ENCODE measurements around the gene TRA2A. TPM values are rescaled to one million over a fixed set of nuclear protein-coding genes. Genes with fewer than 3 reads are reported as not detected.

Gene TRA2A
- polyA plus RNA-seq (2013, experiment 1 of 2): 87.6 TPM
- 88.6 TPM for polyA plus RNA-seq (2013, experiment 2 of 2)

DNA sequence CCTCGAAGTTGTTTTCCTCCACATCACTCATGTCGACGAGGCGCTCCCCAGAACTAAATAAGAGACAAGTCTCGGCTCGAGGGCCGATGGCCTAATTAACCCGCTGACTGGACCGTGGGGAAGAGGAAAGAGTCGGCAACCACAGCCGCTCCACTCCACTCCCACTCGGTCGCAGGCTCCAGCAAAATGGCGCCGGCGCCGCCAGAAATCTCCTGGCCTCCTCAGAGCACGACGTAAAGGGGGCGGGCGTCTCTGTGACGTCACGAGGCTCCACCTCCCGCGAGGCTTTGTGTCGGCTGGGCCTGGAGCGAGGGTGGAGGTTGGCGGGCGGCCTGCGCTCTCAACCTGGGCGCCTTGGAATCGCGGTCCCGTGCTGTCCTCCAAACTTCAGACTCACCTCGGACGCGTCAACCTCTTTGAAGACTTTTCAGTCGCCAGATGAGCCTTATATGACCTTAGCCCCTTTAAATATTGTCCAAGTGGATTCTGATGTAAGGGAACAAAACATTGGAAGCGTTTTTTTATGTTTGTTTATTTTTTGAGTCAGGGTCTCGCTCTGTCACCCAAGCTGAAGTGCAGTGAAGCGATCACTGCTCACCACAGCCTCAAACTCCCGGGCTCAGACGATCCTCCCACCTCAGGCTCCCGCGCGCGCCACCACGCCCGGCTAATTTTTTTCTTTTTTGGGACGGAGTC, at the start of gene TRA2A:
TRA2A (minus strand) TSS at position 188 of the 696 bp plus-strand sequence; CDS start at position 31, 157 bp downstream.
- Histone ChIP-seq H3K27me3 (ENCODE audit: insufficient read depth, low read length) (no peaks in the 10 kb centered on the region), H3K4me1 (ENCODE audit: insufficient read depth, low read length) (peaks cover 34% of the 10 kb centered on the region), H3K9me3 (ENCODE audit: insufficient read depth, low read depth, low read length) (no peaks in the 10 kb centered on the region), H3K36me3 (ENCODE audit: insufficient read depth, low read length) (peaks cover 3% of the 10 kb centered on the region; the same call in 1 of the 2 replicates), H3K27ac (ENCODE audit: low read depth, low read length) (peak within 1 kb of the TSS; percentile 98), H3K9ac (ENCODE audit: low read depth, low read length) (peak within 1 kb of the TSS; percentile 100), H3K4me3 (ENCODE audit: low read length) (peak within 1 kb of the TSS; percentile 98)
- 14% methylated on average over 50 of the region's 50 CpGs for WGBS

- Histone ChIP-seq H3K4me3 (ENCODE audit: low read length) (no peak overlapping the region), H3K36me3 (ENCODE audit: insufficient read depth, low read length) (no peaks in the 10 kb centered on the region), H3K9ac (ENCODE audit: low read depth, low read length) (no peak overlapping the region), H3K27me3 (ENCODE audit: insufficient read depth, low read length) (no peaks in the 10 kb centered on the region), H3K27ac (ENCODE audit: low read depth, low read length) (no peak overlapping the region; the same call in 1 of the 2 replicates), H3K4me1 (ENCODE audit: insufficient read depth, low read length) (peaks cover 5% of the 10 kb centered on the region; the same call in 1 of the 2 replicates), H3K9me3 (ENCODE audit: insufficient read depth, low read depth, low read length) (no peaks in the 10 kb centered on the region)
- 62% methylated on average over 5 of the region's 5 CpGs for WGBS
Observed at GRCh38 chr7:23570592-23571200, 38.9 kb upstream of the TRA2A start.

DNA sequence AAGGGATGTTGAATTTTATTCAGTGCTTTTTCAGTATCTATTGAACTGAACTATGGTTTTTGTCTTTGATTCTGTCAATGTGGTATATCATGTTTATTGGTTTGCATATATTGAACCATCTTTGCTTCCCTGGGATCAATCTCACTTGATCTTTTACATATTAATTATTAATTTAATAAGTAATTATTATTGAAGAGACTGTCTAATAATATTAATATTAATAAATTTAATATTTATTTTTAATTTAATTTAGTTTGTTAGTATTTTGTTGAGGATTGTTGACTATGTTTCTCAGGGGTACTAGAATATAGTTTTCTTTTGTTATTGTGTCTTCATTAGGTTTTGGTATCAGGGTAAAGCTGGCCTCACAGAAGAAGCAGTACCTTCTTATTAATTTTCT, 26.5 kb upstream of the TRA2A start:
- Histone ChIP-seq H3K4me3 (ENCODE audit: low read length) (no peak overlapping the region), H3K27me3 (ENCODE audit: insufficient read depth, low read length) (no peaks in the 10 kb centered on the region), H3K4me1 (ENCODE audit: insufficient read depth, low read length) (no peaks in the 10 kb centered on the region), H3K9ac (ENCODE audit: low read depth, low read length) (no peak overlapping the region), H3K9me3 (ENCODE audit: insufficient read depth, low read depth, low read length) (no peaks in the 10 kb centered on the region), H3K36me3 (ENCODE audit: insufficient read depth, low read length) (no peaks in the 10 kb centered on the region), H3K27ac (ENCODE audit: low read depth, low read length) (no peak overlapping the region)

DNA sequence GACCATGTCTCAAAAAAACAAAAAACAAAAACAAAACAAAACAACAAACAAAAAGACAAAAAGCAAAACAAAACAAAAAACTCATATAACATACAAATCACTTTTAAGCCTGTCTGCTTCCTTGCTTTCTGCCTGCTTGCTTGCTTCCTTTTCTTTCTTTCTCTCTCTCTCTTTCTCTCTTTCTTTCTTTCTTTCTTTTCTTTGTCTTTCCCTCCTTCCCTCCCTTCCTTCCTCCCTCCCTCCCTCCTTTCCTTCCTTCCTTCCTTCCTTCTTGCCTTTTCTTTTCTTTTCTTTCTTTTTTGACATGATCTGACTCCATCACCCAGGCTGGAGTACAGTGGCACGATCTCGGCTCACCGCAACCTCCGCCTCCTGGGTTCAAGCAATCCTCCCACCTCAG, 15.9 kb upstream of the TRA2A start:
- H3K27me3 ChIP-seq (ENCODE audit: insufficient read depth, low read length): no peaks in the 10 kb centered on the region
- no peak overlapping the region for H3K9ac ChIP-seq (ENCODE audit: low read depth, low read length)
- no peak overlapping the region for H3K27ac ChIP-seq (ENCODE audit: low read depth, low read length)
- no peaks in the 10 kb centered on the region for H3K36me3 ChIP-seq (ENCODE audit: insufficient read depth, low read length)
- WGBS: 100% methylated on average over 4 of the region's 4 CpGs
- peaks cover 4% of the 10 kb centered on the region; the same call in 1 of the 2 replicates for H3K9me3 ChIP-seq (ENCODE audit: insufficient read depth, low read depth, low read length)
- H3K4me1 ChIP-seq (ENCODE audit: insufficient read depth, low read length): no peaks in the 10 kb centered on the region
- H3K4me3 ChIP-seq (ENCODE audit: low read length): no peak overlapping the region

GRCh38 chr7:23546897-23547572, 15.3 kb upstream of the TRA2A start:
- Histone ChIP-seq H3K4me3 (ENCODE audit: low read length) (no peak overlapping the region), H3K36me3 (ENCODE audit: insufficient read depth, low read length) (no peaks in the 10 kb centered on the region), H3K27ac (ENCODE audit: low read depth, low read length) (no peak overlapping the region), H3K4me1 (ENCODE audit: insufficient read depth, low read length) (no peaks in the 10 kb centered on the region), H3K9ac (ENCODE audit: low read depth, low read length) (no peak overlapping the region), H3K27me3 (ENCODE audit: insufficient read depth, low read length) (no peaks in the 10 kb centered on the region), H3K9me3 (ENCODE audit: insufficient read depth, low read depth, low read length) (peaks cover 6% of the 10 kb centered on the region; the same call in 1 of the 2 replicates)
- WGBS: 66% methylated on average over 13 of the region's 13 CpGs

DNA sequence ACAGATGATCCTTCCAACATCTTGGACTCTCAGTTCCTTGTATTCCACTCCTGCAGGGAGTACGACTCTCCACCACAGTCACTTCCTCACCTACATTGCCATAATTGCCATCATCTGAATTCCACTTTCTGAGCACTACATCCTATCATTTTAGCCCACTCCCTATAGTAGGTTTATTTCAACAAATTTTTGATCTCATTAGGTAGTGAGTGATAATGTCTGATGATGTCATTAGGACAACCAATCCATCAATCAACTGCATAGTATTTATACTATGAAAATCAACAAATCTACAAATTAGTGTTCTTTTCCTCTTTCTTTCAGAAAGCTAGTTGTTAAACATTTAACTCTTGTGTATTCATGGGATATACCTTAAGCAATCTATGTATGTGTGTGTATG, 13.7 kb upstream of the TRA2A start:
- Histone ChIP-seq H3K4me1 (ENCODE audit: insufficient read depth, low read length) (no peaks in the 10 kb centered on the region), H3K36me3 (ENCODE audit: insufficient read depth, low read length) (no peaks in the 10 kb centered on the region), H3K27me3 (ENCODE audit: insufficient read depth, low read length) (no peaks in the 10 kb centered on the region), H3K9ac (ENCODE audit: low read depth, low read length) (no peak overlapping the region), H3K27ac (ENCODE audit: low read depth, low read length) (no peak overlapping the region), H3K4me3 (ENCODE audit: low read length) (no peak overlapping the region), H3K9me3 (ENCODE audit: insufficient read depth, low read depth, low read length) (peaks cover 6% of the 10 kb centered on the region; the same call in 1 of the 2 replicates)
- WGBS: 90% methylated on average over 1 of the region's 1 CpG

DNA sequence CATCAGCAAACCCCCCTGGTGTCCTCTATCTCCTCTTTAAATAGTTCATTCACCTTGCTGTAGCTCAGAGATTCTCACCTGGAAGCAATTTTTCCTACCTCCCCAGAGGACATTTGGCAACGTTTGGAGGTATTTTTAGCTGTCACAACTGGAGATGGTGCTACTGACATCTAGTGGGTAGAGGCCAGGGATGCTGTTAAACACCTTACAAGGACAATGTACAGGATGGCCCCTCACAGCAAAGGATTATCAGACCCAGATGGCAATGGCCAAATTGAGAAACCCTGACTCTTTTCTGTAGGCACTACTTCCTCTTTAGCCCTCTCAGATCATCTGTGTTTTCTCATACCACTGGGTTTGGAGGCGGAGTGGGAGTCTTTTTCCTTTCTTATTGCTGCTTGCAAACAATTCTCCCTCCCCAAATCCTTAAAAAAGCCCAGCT, 13.2 kb upstream of the TRA2A start:
- Histone ChIP-seq H3K9ac (ENCODE audit: low read depth, low read length) (no peak overlapping the region), H3K27me3 (ENCODE audit: insufficient read depth, low read length) (no peaks in the 10 kb centered on the region), H3K4me1 (ENCODE audit: insufficient read depth, low read length) (no peaks in the 10 kb centered on the region), H3K4me3 (ENCODE audit: low read length) (no peak overlapping the region), H3K36me3 (ENCODE audit: insufficient read depth, low read length) (no peaks in the 10 kb centered on the region), H3K27ac (ENCODE audit: low read depth, low read length) (no peak overlapping the region), H3K9me3 (ENCODE audit: insufficient read depth, low read depth, low read length) (peaks cover 6% of the 10 kb centered on the region; the same call in 1 of the 2 replicates)
- WGBS: 37% methylated on average over 2 of the region's 2 CpGs

DNA sequence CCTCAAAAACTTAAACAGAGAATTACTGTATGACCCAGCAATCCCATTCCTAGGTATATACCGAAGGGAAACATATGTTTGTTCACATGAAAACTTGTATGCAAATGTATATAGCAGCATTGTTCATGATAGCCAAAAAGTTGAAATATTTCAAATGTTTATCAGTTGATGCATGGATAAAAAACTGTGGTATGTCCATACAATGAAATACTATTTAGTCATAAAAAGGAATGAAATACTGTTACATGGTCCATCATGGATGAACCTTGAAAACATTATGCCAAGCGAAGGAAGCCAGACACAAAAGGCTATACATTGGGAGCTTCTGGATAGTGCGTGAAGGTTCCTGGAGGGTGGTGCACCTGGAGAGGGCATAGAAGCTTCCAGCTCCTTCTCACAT, 11.0 kb upstream of the TRA2A start:
- Histone ChIP-seq H3K4me1 (ENCODE audit: insufficient read depth, low read length) (no peaks in the 10 kb centered on the region), H3K9me3 (ENCODE audit: insufficient read depth, low read depth, low read length) (peaks cover 6% of the 10 kb centered on the region; the same call in 1 of the 2 replicates), H3K27ac (ENCODE audit: low read depth, low read length) (no peak overlapping the region), H3K36me3 (ENCODE audit: insufficient read depth, low read length) (no peaks in the 10 kb centered on the region), H3K27me3 (ENCODE audit: insufficient read depth, low read length) (no peaks in the 10 kb centered on the region), H3K9ac (ENCODE audit: low read depth, low read length) (no peak overlapping the region), H3K4me3 (ENCODE audit: low read length) (no peak overlapping the region)
- 91% methylated on average over 3 of the region's 3 CpGs for WGBS

GRCh38 chr7:23539494-23539907, 7.7 kb upstream of the TRA2A start:
- Histone ChIP-seq H3K9ac (ENCODE audit: low read depth, low read length) (no peak overlapping the region), H3K27ac (ENCODE audit: low read depth, low read length) (no peak overlapping the region), H3K27me3 (ENCODE audit: insufficient read depth, low read length) (no peaks in the 10 kb centered on the region), H3K4me3 (ENCODE audit: low read length) (no peak overlapping the region), H3K9me3 (ENCODE audit: insufficient read depth, low read depth, low read length) (peaks cover 6% of the 10 kb centered on the region; the same call in 1 of the 2 replicates), H3K4me1 (ENCODE audit: insufficient read depth, low read length) (no peaks in the 10 kb centered on the region), H3K36me3 (ENCODE audit: insufficient read depth, low read length) (no peaks in the 10 kb centered on the region)
- WGBS: 83% methylated on average over 4 of the region's 4 CpGs

- H3K9ac ChIP-seq (ENCODE audit: low read depth, low read length): no peak overlapping the region
- 92% methylated on average over 2 of the region's 3 CpGs for WGBS
Observed at GRCh38 chr7:23538301-23538700, 6.5 kb upstream of the TRA2A start.

GRCh38 chr7:23533238-23533604, 1.4 kb upstream of the TRA2A start:
- WGBS: 78% methylated on average over 5 of the region's 5 CpGs
- H3K9me3 ChIP-seq (ENCODE audit: insufficient read depth, low read depth, low read length): no peaks in the 10 kb centered on the region

More at GRCh38 chr7:23538301-23538700, 6.5 kb upstream of the TRA2A start:
- no peaks in the 10 kb centered on the region for H3K27me3 ChIP-seq (ENCODE audit: insufficient read depth, low read length)
- H3K27ac ChIP-seq (ENCODE audit: low read depth, low read length): no peak overlapping the region
- peaks cover 6% of the 10 kb centered on the region; the same call in 1 of the 2 replicates for H3K9me3 ChIP-seq (ENCODE audit: insufficient read depth, low read depth, low read length)
- no peak overlapping the region for H3K4me3 ChIP-seq (ENCODE audit: low read length)
- H3K36me3 ChIP-seq (ENCODE audit: insufficient read depth, low read length): no peaks in the 10 kb centered on the region
- H3K4me1 ChIP-seq (ENCODE audit: insufficient read depth, low read length): no peaks in the 10 kb centered on the region

More at GRCh38 chr7:23533238-23533604, 1.4 kb upstream of the TRA2A start:
- no peaks in the 10 kb centered on the region for H3K27me3 ChIP-seq (ENCODE audit: insufficient read depth, low read length)
- peaks cover 3% of the 10 kb centered on the region; the same call in 1 of the 2 replicates for H3K36me3 ChIP-seq (ENCODE audit: insufficient read depth, low read length)
- H3K4me1 ChIP-seq (ENCODE audit: insufficient read depth, low read length): peaks cover 23% of the 10 kb centered on the region
- no peak overlapping the region for H3K9ac ChIP-seq (ENCODE audit: low read depth, low read length)
- H3K4me3 ChIP-seq (ENCODE audit: low read length): no peak overlapping the region
- no peak overlapping the region; the same call in 1 of the 2 replicates for H3K27ac ChIP-seq (ENCODE audit: low read depth, low read length)

All from HUES64 (cell line).